Right lobe of liver (tissue), 6 donors: ENCODE results near the gene VPS4A. TPM values are rescaled to one million over a fixed set of nuclear protein-coding genes. Genes with fewer than 3 reads are reported as not detected.

Experiments
- ATAC-seq, 4 donors: fragments of 200-7000 bp; cut with Tn5 transposase; one replicate each; pipeline ENCODE4 v1.9.1; 2020; ENCODE audit warnings: mild to moderate bottlenecking in 4 of 4, moderate library complexity in 4 of 4
- DNase-seq, 3 donors: peaks; one replicate each; pipeline ENCODE4 v3.0.0-alpha.2; 2020
- H3K27ac ChIP-seq, 3 donors: fragments of 200-600 bp; one replicate each; pipeline ENCODE4 v1.8.0; 2022
- H3K27me3 ChIP-seq, 2 donors: fragments of 200-600 bp; one replicate each; pipeline ENCODE4 v1.8.0; 2022
- H3K36me3 ChIP-seq, 4 donors: fragments of 200-600 bp; sonication (generic) in 1 of 4; one replicate each; pipeline versions ENCODE4 v1.5.1 to v1.8.0; 2017 to 2022; ENCODE audit warnings: control low read depth in 1 of 4
- H3K4me1 ChIP-seq, 4 donors: fragments of 200-600 bp; sonication (generic) in 1 of 4; one replicate each; pipeline versions ENCODE4 v1.5.1 to v1.8.0; 2017 to 2022; ENCODE audit warnings: control low read depth in 1 of 4
- H3K4me3 ChIP-seq, 3 donors: fragments of 200-600 bp; one replicate each; pipeline ENCODE4 v1.8.0; 2022
- H3K9me3 ChIP-seq, 4 donors: fragments of 200-600 bp; sonication (generic) in 1 of 4; one replicate each; pipeline versions ENCODE4 v1.5.1 to v1.8.0; 2017 to 2022; ENCODE audit warnings: control low read depth in 1 of 4
- POLR2A ChIP-seq: fragments of 450-650 bp; IDR thresholded peaks from one replicate; pipeline ENCODE4 v1.6.1; 2017; ENCODE audit warnings: antibody characterized with exemption, mild to moderate bottlenecking
- WGBS: methylation state at CpG from one replicate; pipeline ENCODE4 v1.1.6; 2018; ENCODE audit warnings: low coverage, low lambda C conversion rate; ENCODE audit not compliant: insufficient coverage; ENCODE audit errors: missing lambda C conversion rate; 5-methylcytosine and 5-hydroxymethylcytosine counted together
- intact Hi-C, 2 donors: fragments of 100-400 bp; cut with DNase I; formaldehyde crosslinking; loops; one replicate each; pipeline versions ENCODE4 v1.11.2 to v1.14.1; 2022
- total RNA-seq, 6 experiments: library from RNA; depleted of rRNA in 2 of 6; stranded (reverse); fragments of >200 nt in 2 of 6; fragmentation: NEBNext Ultra II Directional in 3 of 6; extraction: Animal tissue kit (Norgen Biotek cat#: 25700) in 3 of 6; gene quantifications; one replicate each; pipeline versions ENCODE4 v1.1.0 to v1.2.4, GENCODE V29; 2016 to 2023
- TF ChIP-seq, protein P1 (sequence below), 4 donors: fragments of 200-600 bp in 3 of 4; fragments of 450-650 bp in 1 of 4; IDR thresholded peaks; one replicate each; pipeline versions ENCODE4 v1.5.1 to v1.8.0; 2016 to 2022; ENCODE audit warnings: antibody characterized with exemption in 4 of 4, mild to moderate bottlenecking in 2 of 4
- donor health status: DM: no; HTN: yes; CAD: no.
- donor health status: DM: no; HTN: no; CAD: no.
- donor health status: DM: no; HTN: no; CAD: no.
- donor health status: DM: no; HTN: yes; CAD: no.
- donor health status: DM: no; HTN: yes; CAD: no.

Gene VPS4A
- total RNA-seq, 6 experiments from 2014 or later: 9.6 to 15.3 (median 12.3) TPM

DNA sequence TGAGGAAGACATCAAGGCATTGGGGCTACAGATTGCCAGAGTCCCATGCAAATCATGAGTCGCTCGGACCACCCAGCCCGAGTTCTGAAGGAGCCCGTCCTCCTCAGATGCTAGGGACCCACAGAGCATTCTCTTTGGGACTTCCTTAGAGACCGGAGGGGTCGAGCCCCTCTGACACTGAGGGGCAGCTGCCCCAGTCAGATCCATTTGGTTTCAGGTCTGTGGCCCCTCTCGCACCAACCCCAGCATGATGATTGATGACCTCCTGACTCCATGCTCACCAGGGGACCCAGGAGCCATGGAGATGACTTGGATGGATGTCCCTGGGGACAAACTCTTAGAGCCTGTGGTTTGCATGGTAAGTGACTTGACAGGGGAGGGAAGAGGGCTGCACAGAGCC is 11.2 kb downstream of the VPS4A start:
- DNase-seq (peak in 1 of 3 donors; percentile 35), ATAC-seq (no peak)
- Histone ChIP-seq H3K4me3 (no peak overlapping the region), H3K27me3 (no peaks in the 10 kb centered on the region), H3K4me1 (peaks cover 3 to 64% (median 24%) of the 10 kb centered on the region in 4 donors), H3K9me3 (no peaks in the 10 kb centered on the region), H3K36me3 (peaks cover 0 to 66% (median 34%) of the 10 kb centered on the region in 4 donors), H3K27ac (peak overlapping the region in 1 of 3 donors; percentile 95)
- no CpG with 5 or more reads among the region's 7 CpGs for WGBS
- intact Hi-C loops: no loop called here
- TF ChIP-seq, protein P1, sequence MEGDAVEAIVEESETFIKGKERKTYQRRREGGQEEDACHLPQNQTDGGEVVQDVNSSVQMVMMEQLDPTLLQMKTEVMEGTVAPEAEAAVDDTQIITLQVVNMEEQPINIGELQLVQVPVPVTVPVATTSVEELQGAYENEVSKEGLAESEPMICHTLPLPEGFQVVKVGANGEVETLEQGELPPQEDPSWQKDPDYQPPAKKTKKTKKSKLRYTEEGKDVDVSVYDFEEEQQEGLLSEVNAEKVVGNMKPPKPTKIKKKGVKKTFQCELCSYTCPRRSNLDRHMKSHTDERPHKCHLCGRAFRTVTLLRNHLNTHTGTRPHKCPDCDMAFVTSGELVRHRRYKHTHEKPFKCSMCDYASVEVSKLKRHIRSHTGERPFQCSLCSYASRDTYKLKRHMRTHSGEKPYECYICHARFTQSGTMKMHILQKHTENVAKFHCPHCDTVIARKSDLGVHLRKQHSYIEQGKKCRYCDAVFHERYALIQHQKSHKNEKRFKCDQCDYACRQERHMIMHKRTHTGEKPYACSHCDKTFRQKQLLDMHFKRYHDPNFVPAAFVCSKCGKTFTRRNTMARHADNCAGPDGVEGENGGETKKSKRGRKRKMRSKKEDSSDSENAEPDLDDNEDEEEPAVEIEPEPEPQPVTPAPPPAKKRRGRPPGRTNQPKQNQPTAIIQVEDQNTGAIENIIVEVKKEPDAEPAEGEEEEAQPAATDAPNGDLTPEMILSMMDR (IDR thresholded peaks at IDR 0.05): no peak
- no peak for TF ChIP-seq POLR2A

DNA sequence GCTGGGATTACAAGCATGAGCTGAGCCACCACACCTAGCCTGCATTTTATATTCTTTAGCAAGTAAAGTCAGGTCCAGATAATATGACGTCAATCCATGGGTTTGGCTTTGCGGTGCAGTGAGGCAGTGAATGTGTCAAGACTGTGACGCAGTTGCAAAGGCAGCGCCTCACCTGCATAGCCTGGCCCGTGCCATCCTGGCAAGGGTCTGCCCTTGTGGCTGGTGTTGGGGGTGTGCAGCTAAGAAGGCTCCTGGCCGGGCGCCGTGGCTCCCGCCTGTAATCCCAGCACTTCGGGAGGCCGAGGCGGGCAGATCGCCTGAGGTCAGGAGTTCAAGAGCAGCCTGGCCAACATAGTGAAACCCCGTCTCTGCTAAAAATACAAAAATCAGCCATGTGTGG is 12.3 kb downstream of the VPS4A start:
- peaks cover 0 to 61% (median 32%) of the 10 kb centered on the region in 4 donors for H3K36me3 ChIP-seq

DNA sequence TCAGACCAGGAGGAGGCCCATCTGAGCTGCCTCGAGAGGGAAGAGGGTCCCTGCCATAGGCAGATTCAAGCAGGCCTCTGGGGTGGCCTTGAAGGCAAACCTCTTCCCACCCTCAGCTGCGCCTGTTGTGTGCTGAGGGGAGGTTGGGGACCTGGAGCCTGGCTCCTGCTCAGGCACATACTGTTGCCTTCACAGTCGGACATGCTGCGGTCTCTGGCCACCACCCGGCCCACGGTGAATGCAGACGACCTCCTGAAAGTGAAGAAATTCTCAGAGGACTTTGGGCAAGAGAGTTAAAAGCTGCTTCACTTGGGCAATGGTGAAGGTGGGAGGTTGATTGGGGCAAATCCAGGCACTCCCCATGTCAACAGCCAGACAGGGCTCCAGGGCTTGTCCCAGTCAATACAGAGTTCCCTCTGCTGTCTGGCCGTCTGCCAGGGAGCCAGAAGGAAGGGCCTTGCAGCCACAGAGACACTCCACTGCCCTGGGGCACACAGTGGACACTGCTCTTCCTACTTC is 12.9 kb downstream of the VPS4A start:
- peak; percentile 92 to 96 (median 96) for DNase-seq
- H3K36me3 ChIP-seq: peaks cover 0 to 55% (median 25%) of the 10 kb centered on the region in 4 donors
- peak overlapping the region; percentile 47 to 95 (median 76) for H3K27ac ChIP-seq
- intact Hi-C loops: no loop called here
- TF ChIP-seq POLR2A: no peak
- TF ChIP-seq, protein P1 (IDR thresholded peaks at IDR 0.05): no peak
- H3K4me3 ChIP-seq: no peak overlapping the region
- peak; percentile 68 to 79 (median 76) for ATAC-seq
- 8% methylated on average over 6 of the region's 8 CpGs for WGBS
- peaks cover 3 to 70% (median 31%) of the 10 kb centered on the region in 4 donors for H3K4me1 ChIP-seq
- H3K27me3 ChIP-seq: no peaks in the 10 kb centered on the region
- no peaks in the 10 kb centered on the region for H3K9me3 ChIP-seq

More for the DNA sequence above, 12.3 kb downstream of the VPS4A start:
- Histone ChIP-seq H3K27me3 (no peaks in the 10 kb centered on the region), H3K4me1 (peaks cover 3 to 70% (median 28%) of the 10 kb centered on the region in 4 donors), H3K9me3 (no peaks in the 10 kb centered on the region), H3K4me3 (no peak overlapping the region), H3K27ac (peak overlapping the region in 2 of 3 donors; percentile 76 to 95)
- ATAC-seq: peak in 1 of 4 donors; percentile 11
- DNase-seq: peak in 2 of 3 donors; percentile 71
- intact Hi-C loops: no loop called here
- TF ChIP-seq, protein P1 (IDR thresholded peaks at IDR 0.05): no peak
- TF ChIP-seq POLR2A: no peak
- WGBS: 66% methylated on average over 4 of the region's 14 CpGs

DNA sequence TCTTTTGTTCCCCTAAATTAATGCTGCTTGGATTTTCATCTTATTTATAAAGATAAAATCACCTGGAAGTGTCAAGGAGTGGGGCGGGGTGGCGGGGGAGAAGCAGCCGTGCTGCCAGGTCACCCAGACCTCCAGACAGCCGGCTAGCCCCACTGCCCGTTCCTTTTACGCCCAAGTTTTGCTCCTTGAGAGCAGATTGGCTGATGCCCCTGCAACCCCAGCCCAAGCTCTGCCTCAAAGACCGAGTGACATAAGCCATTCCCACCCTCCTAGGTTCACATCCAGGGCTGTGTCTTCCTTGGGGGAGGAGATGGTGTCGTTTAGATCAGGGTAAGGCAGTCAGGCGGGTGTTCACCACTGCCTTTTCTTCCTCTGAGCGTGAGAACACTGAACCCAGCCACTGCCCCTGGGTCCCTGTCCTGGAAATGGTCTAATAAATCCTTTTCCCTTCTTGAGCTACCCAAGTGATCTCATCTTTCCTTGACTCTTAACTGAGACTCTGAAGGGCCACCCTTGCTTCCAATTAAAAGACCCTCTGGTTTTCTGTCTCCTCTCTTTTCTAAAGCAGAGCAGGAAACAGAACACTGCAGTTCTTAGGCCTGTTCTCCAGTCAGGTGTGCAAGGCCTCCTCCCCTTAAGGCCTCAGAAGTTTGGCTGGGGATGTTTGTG is 13.6 kb downstream of the VPS4A start:
- H3K36me3 ChIP-seq: peaks cover 0 to 49% (median 21%) of the 10 kb centered on the region in 4 donors

More for the DNA sequence above, 13.6 kb downstream of the VPS4A start:
- no peak overlapping the region for H3K4me3 ChIP-seq
- intact Hi-C loops: no loop called here
- peak in 1 of 3 donors; percentile 43 for DNase-seq
- peak overlapping the region in 2 of 3 donors; percentile 76 to 95 for H3K27ac ChIP-seq
- no peak for ATAC-seq
- no peaks in the 10 kb centered on the region for H3K27me3 ChIP-seq
- TF ChIP-seq POLR2A: no peak
- TF ChIP-seq, protein P1 (IDR thresholded peaks at IDR 0.05): no peak
- 81% methylated on average over 7 of the region's 10 CpGs for WGBS
- H3K4me1 ChIP-seq: peaks cover 3 to 73% (median 34%) of the 10 kb centered on the region in 4 donors
- no peaks in the 10 kb centered on the region for H3K9me3 ChIP-seq
